Calu3 (cell line): ENCODE results near the gene NNT. TPM values are rescaled to one million over a fixed set of nuclear protein-coding genes. Genes with fewer than 3 reads are reported as not detected.

Experiments used
- BruUV-seq: library from RNA; stranded (reverse); fragments of 400-500 nt; replicated peaks from 2 replicates; lab custom pipeline; 2021; lab: Mats Ljungman, UMichigan
- CTCF ChIA-PET: fragments of 300-600 bp; sonication (Branson Sonifier 250); formaldehyde crosslinking; loops from one replicate; lab custom pipeline; 2022; ENCODE audit warnings: antibody characterized with exemption; lab: Charles Lee
- DNase-seq: peaks from one replicate; pipeline ENCODE4 v3.0.0; 2022
- H3K27ac Mint-ChIP-seq: one replicate; pipeline ENCODE4 v1.8.0; 2022; ENCODE audit warnings: mixed read lengths; ENCODE audit not compliant: unreplicated experiment
- H3K27me3 Mint-ChIP-seq: one replicate; pipeline ENCODE4 v1.8.0; 2022; ENCODE audit warnings: mixed read lengths; ENCODE audit not compliant: unreplicated experiment
- H3K36me3 Mint-ChIP-seq: one replicate; pipeline ENCODE4 v1.8.0; 2022; ENCODE audit warnings: mild to moderate bottlenecking, moderate library complexity, mixed read lengths; ENCODE audit not compliant: insufficient read depth, unreplicated experiment
- H3K4me1 Mint-ChIP-seq: one replicate; pipeline ENCODE4 v1.8.0; 2022; ENCODE audit warnings: mild to moderate bottlenecking, low read depth, mixed read lengths; ENCODE audit not compliant: unreplicated experiment
- H3K4me3 Mint-ChIP-seq: one replicate; pipeline ENCODE4 v1.8.0; 2022; ENCODE audit warnings: mild to moderate bottlenecking, low read depth, moderate library complexity, mixed read lengths; ENCODE audit not compliant: unreplicated experiment
- H3K9me3 Mint-ChIP-seq: one replicate; pipeline ENCODE4 v1.8.0; 2022; ENCODE audit warnings: low read depth, mixed read lengths; ENCODE audit not compliant: unreplicated experiment
- CTCF ChIP-seq: fragments of 200-600 bp; IDR thresholded peaks from one replicate; pipeline ENCODE4 v1.8.0; 2022; ENCODE audit warnings: antibody characterized with exemption; ENCODE audit not compliant: unreplicated experiment
- intact Hi-C: fragments of 100-400 bp; cut with micrococcal nuclease; formaldehyde crosslinking; loops from one replicate; pipeline ENCODE4 v1.10.0; 2022; ENCODE audit not compliant: unreplicated experiment
- total RNA-seq: library from RNA; stranded (reverse); gene quantifications from 2 replicates; pipeline ENCODE4 v1.2.3, GENCODE V29; 2022

Gene NNT
- total RNA-seq, 1 experiment from 2014 or later, result 72.4 TPM

- Mint-ChIP-seq H3K4me3 (no peak overlapping the region), H3K27ac (no peak overlapping the region), H3K9me3 (no peaks in the 10 kb centered on the region), H3K27me3 (no peaks in the 10 kb centered on the region), H3K36me3 (no peaks in the 10 kb centered on the region), H3K4me1 (no peaks in the 10 kb centered on the region)
- DNase-seq, result no peak
- TF ChIP-seq CTCF, result no peak
- BruUV-seq, result no TSS peak
- intact Hi-C loops, result no loop called here
- CTCF ChIA-PET, result no interaction called here
These were observed 76.2 kb downstream of the NNT start for GRCh38 chr5:43679214-43679613.

- CTCF ChIA-PET, result interaction anchor here (0.6 kb wide), 1 partner anchor 91 kb away, joined by 3 read pairs; no protein-coding TSS in a partner anchor
- no TSS peak for BruUV-seq
- H3K36me3 Mint-ChIP-seq, result no peaks in the 10 kb centered on the region
These were observed 77.3 kb downstream of the NNT start for GRCh38 chr5:43680286-43680685.

GRCh38 chr5:43683884-43684471 is 81.0 kb downstream of the NNT start:
- Mint-ChIP-seq H3K36me3 (no peaks in the 10 kb centered on the region), H3K4me1 (no peaks in the 10 kb centered on the region), H3K4me3 (no peak overlapping the region), H3K27me3 (no peaks in the 10 kb centered on the region), H3K9me3 (no peaks in the 10 kb centered on the region), H3K27ac (no peak overlapping the region)
- DNase-seq, result no peak
- CTCF ChIA-PET, result no interaction called here
- TF ChIP-seq CTCF, result no peak
- intact Hi-C loops, result no loop called here
- BruUV-seq, result no TSS peak

More at GRCh38 chr5:43680286-43680685, 77.3 kb downstream of the NNT start:
- no peaks in the 10 kb centered on the region for H3K4me1 Mint-ChIP-seq
- intact Hi-C loops, result no loop called here
- no peak overlapping the region for H3K4me3 Mint-ChIP-seq
- no peaks in the 10 kb centered on the region for H3K9me3 Mint-ChIP-seq
- H3K27me3 Mint-ChIP-seq, result no peaks in the 10 kb centered on the region
- TF ChIP-seq CTCF, result no peak
- no peak for DNase-seq
- no peak overlapping the region for H3K27ac Mint-ChIP-seq

GRCh38 chr5:43685252-43685950 is 82.4 kb downstream of the NNT start:
- H3K36me3 Mint-ChIP-seq, result no peaks in the 10 kb centered on the region
- TF ChIP-seq CTCF, result no peak
- no peaks in the 10 kb centered on the region for H3K9me3 Mint-ChIP-seq
- H3K4me3 Mint-ChIP-seq, result no peak overlapping the region
- intact Hi-C loops, result no loop called here
- CTCF ChIA-PET, result no interaction called here
- no peaks in the 10 kb centered on the region for H3K4me1 Mint-ChIP-seq
- BruUV-seq, result no TSS peak
- H3K27me3 Mint-ChIP-seq, result no peaks in the 10 kb centered on the region
- H3K27ac Mint-ChIP-seq, result no peak overlapping the region
- no peak for DNase-seq
